Bronchial epithelial cell (primary cell): ENCODE measurements around the gene NPEPL1. TPM values are rescaled to one million over a fixed set of nuclear protein-coding genes. Genes with fewer than 3 reads are reported as not detected.

ENCODE experiments used
- DNase-seq: peaks from one replicate; pipeline ENCODE4 v3.0.0-alpha.2; 2010; ENCODE audit warnings: low read depth
- FAIRE-seq: peaks from 2 replicates; lab custom pipeline; 2011; peaks lifted over from hg19 to GRCh38; lab: Jason Lieb, UNC
- H3K27me3 ChIP-seq: 2 replicates; pipeline ENCODE4 v1.5.1; 2011; ENCODE audit warnings: low read length; ENCODE audit not compliant: control insufficient read depth, insufficient read depth
- H3K36me3 ChIP-seq: 2 replicates; pipeline ENCODE4 v1.5.1; 2011; ENCODE audit warnings: low read length; ENCODE audit not compliant: control insufficient read depth, insufficient read depth
- H3K4me3 ChIP-seq: 2 replicates; pipeline ENCODE4 v1.5.1; 2011; ENCODE audit warnings: mild to moderate bottlenecking, low read depth, low read length, control low read depth
- total RNA-seq: library from RNA; depleted of rRNA; stranded (reverse); fragments of >200 nt; gene quantifications from 2 replicates; pipeline ENCODE4 v1.2.1, GENCODE V29; 2014
- TF ChIP-seq, protein P1 (sequence below): IDR thresholded peaks from 2 replicates; pipeline ENCODE4 v1.5.1; 2011; ENCODE audit warnings: mild to moderate bottlenecking, moderate library complexity, low read length, control low read depth, inconsistent platforms; ENCODE audit not compliant: insufficient read depth, severe bottlenecking

NPEPL1 gene
- total RNA-seq, 1 donor from 2014 or later: 23.7 TPM

- FAIRE-seq: no peak
- TF ChIP-seq, protein P1, sequence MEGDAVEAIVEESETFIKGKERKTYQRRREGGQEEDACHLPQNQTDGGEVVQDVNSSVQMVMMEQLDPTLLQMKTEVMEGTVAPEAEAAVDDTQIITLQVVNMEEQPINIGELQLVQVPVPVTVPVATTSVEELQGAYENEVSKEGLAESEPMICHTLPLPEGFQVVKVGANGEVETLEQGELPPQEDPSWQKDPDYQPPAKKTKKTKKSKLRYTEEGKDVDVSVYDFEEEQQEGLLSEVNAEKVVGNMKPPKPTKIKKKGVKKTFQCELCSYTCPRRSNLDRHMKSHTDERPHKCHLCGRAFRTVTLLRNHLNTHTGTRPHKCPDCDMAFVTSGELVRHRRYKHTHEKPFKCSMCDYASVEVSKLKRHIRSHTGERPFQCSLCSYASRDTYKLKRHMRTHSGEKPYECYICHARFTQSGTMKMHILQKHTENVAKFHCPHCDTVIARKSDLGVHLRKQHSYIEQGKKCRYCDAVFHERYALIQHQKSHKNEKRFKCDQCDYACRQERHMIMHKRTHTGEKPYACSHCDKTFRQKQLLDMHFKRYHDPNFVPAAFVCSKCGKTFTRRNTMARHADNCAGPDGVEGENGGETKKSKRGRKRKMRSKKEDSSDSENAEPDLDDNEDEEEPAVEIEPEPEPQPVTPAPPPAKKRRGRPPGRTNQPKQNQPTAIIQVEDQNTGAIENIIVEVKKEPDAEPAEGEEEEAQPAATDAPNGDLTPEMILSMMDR: no peak
- Histone ChIP-seq H3K36me3 (peaks cover 18% of the 10 kb centered on the region), H3K4me3 (no peak overlapping the region), H3K27me3 (no peaks in the 10 kb centered on the region)
- no peak for DNase-seq
These were observed 9.0 kb downstream of the NPEPL1 start for GRCh38 chr20:58701431-58702160.

- Histone ChIP-seq H3K36me3 (peaks cover 15% of the 10 kb centered on the region), H3K27me3 (no peaks in the 10 kb centered on the region), H3K4me3 (no peak overlapping the region)
- no peak for DNase-seq
- TF ChIP-seq, protein P1: no peak
- no peak for FAIRE-seq
These were observed 9.5 kb downstream of the NPEPL1 start for GRCh38 chr20:58702161-58702510.

DNA sequence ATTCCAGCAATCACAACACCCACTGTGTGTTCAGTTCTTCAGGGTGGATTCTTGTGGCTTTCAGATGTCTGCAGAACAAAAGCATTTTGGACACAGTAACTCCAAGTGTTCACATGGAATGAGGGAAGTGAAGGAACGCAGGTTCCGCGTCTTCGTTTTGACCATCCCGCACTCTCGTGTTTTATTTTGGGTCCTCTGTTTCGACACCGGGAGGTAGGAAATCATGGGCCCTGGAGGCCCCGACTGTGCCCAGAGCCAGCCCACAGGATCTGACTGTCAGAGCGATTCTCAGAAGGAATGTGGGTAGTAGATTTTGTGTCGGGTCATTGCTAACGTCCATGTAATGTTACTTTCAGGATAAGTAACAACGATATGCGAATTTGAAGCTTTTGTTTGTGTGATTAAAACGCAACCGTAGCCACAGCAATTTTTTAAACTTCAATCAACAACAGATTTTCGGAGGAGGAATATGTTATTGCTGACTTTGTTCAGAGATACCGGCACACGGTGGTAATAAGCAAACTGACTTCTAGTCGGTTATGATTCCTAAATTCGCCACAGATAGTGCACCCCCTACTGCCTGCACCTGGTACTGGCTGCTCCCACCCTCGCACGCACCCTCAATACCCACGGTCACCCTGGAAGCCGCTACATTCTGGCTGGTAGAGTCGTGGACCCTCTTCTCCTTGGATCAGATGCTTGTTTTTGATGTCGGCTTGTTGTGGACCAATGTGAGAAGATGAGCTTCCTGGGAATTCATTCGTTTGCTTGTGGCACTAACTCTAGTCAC is 10.5 kb downstream of the NPEPL1 start:
- H3K36me3 ChIP-seq: peaks cover 17% of the 10 kb centered on the region
- FAIRE-seq (peak; percentile 79), DNase-seq (no peak)
- TF ChIP-seq, protein P1: peak; percentile 16
- H3K4me3 ChIP-seq: no peak overlapping the region
- no peaks in the 10 kb centered on the region for H3K27me3 ChIP-seq

DNA sequence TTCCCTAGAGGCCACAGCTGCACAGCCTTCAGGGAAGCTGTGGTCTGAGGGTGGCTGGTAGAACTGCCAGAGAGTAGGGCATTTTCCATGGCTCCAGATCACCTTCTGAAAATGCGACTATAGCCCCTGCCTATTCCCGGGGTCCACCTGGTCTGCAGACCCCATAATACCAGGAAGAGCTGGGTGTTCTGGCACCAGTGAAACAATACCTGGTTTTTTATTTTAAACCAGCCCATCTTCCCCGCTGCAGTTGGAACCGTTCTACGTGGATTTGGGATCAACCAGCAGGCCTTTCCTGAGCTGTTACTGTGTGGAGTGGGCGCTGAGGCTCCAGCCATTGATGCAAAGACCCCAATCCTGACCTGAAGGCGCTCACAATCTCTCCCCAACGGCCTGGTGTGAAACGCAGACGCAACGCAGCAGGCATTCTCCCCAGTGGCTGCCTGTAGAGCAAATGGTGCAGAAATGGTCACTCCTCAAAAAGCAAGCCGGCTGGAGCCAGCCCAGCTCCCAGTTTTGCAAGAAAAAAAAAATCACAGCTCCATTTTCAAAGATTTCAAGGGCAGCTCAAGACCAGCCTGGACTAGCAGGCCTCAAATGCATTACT is 11.3 kb downstream of the NPEPL1 start:
- DNase-seq (no peak), FAIRE-seq (no peak)
- H3K36me3 ChIP-seq: peaks cover 14% of the 10 kb centered on the region
- H3K27me3 ChIP-seq: no peaks in the 10 kb centered on the region
- H3K4me3 ChIP-seq: no peak overlapping the region
- TF ChIP-seq, protein P1: no peak

GRCh38 chr20:58705208-58705926 is 12.8 kb downstream of the NPEPL1 start:
- DNase-seq (no peak), FAIRE-seq (no peak)
- no peaks in the 10 kb centered on the region for H3K27me3 ChIP-seq
- peaks cover 9% of the 10 kb centered on the region for H3K36me3 ChIP-seq
- H3K4me3 ChIP-seq: no peak overlapping the region
- TF ChIP-seq, protein P1: no peak
